Measurements from ENCODE around the gene OR10C1. TPM values are rescaled to one million over a fixed set of nuclear protein-coding genes. Genes with fewer than 3 reads are reported as not detected.

The OR10C1 gene
- total and polyA plus RNA-seq, 8 donors: not detected

- DNase-seq: no peak
- H3K27me3 ChIP-seq: no peaks in the 10 kb centered on the region
- H3K4me3 ChIP-seq: no peak overlapping the region
- H3K9me3 ChIP-seq: no peaks in the 10 kb centered on the region
- TF ChIP-seq CTCF (IDR thresholded peaks at IDR 0.05): no peak
- no peak for FAIRE-seq
- WGBS, 2 donors: 55 to 89% methylated on average over 2 of the region's 2 CpGs
- no peak overlapping the region for H3K27ac ChIP-seq
- intact Hi-C loops (cut with DNase I): no loop called here
- ATAC-seq: no peak
- no peaks in the 10 kb centered on the region for H3K36me3 ChIP-seq
- no peaks in the 10 kb centered on the region for H3K4me1 ChIP-seq
Measured at GRCh38 chr6:29474996-29475395, 35.9 kb downstream of the OR10C1 start.

- Histone ChIP-seq H3K27ac (no peak overlapping the region), H3K36me3 (no peaks in the 10 kb centered on the region), H3K27me3 (no peaks in the 10 kb centered on the region), H3K9me3 (no peaks in the 10 kb centered on the region), H3K4me1 (no peaks in the 10 kb centered on the region), H3K4me3 (no peak overlapping the region)
- WGBS, 2 donors: 62 to 68% methylated on average over 5 of the region's 5 CpGs
- TF ChIP-seq CTCF (IDR thresholded peaks at IDR 0.05): no peak
- ATAC-seq (no peak), FAIRE-seq (no peak), DNase-seq (no peak)
- intact Hi-C loops (cut with DNase I): no loop called here
Measured at GRCh38 chr6:29477923-29478450, 38.9 kb downstream of the OR10C1 start.

- 72 to 79% methylated on average over 5 of the region's 5 CpGs for WGBS, 2 donors
- Histone ChIP-seq H3K9me3 (no peaks in the 10 kb centered on the region), H3K36me3 (no peaks in the 10 kb centered on the region), H3K27ac (no peak overlapping the region), H3K4me3 (no peak overlapping the region), H3K4me1 (no peaks in the 10 kb centered on the region), H3K27me3 (no peaks in the 10 kb centered on the region)
- intact Hi-C loops (cut with DNase I): no loop called here
- DNase-seq: no peak
- no peak for FAIRE-seq
- no peak for ATAC-seq
- TF ChIP-seq CTCF (IDR thresholded peaks at IDR 0.05): no peak
Measured at GRCh38 chr6:29478740-29479139, 39.6 kb downstream of the OR10C1 start.

- H3K4me3 ChIP-seq: no peak overlapping the region
- no peak for TF ChIP-seq CTCF (IDR thresholded peaks at IDR 0.05)
- H3K4me1 ChIP-seq: no peaks in the 10 kb centered on the region
- no peak for FAIRE-seq
- no peaks in the 10 kb centered on the region for H3K9me3 ChIP-seq
- intact Hi-C loops (cut with DNase I): no loop called here
- no peak for DNase-seq
- H3K27me3 ChIP-seq: no peaks in the 10 kb centered on the region
- ATAC-seq: no peak
- 66 to 74% methylated on average over 2 of the region's 2 CpGs for WGBS, 2 donors
- H3K27ac ChIP-seq: no peak overlapping the region
- no peaks in the 10 kb centered on the region for H3K36me3 ChIP-seq
Measured at GRCh38 chr6:29479560-29479959, 40.5 kb downstream of the OR10C1 start.

GRCh38 chr6:29483186-29483585 is 44.1 kb downstream of the OR10C1 start:
- WGBS, 2 donors: 74 to 87% methylated on average over 3 of the region's 3 CpGs
- Histone ChIP-seq H3K4me3 (no peak overlapping the region), H3K27me3 (no peaks in the 10 kb centered on the region), H3K9me3 (no peaks in the 10 kb centered on the region), H3K36me3 (no peaks in the 10 kb centered on the region), H3K4me1 (no peaks in the 10 kb centered on the region), H3K27ac (no peak overlapping the region)
- intact Hi-C loops (cut with DNase I): no loop called here
- no peak for ATAC-seq
- FAIRE-seq: no peak
- DNase-seq: no peak
- TF ChIP-seq CTCF (IDR thresholded peaks at IDR 0.05): no peak
